M059J (cell line): ENCODE results near the gene PIM1. TPM values are rescaled to one million over a fixed set of nuclear protein-coding genes. Genes with fewer than 3 reads are reported as not detected.
A peak's percentile ranks its signal among the peaks of the same experiment; 100 is the strongest.

Source experiments
- DNase-seq: peaks from one replicate; pipeline ENCODE4 v3.0.0-alpha.2; 2012; ENCODE audit warnings: low read depth
- total RNA-seq: library from RNA; depleted of rRNA; stranded (reverse); fragments of >200 nt; shearing (Covaris generic); gene quantifications from 2 replicates; pipeline ENCODE4 v1.2.3, GENCODE V29; 2014

Gene PIM1
- total RNA-seq, 1 experiment from 2014 or later = 22.0 TPM

- peak; percentile 100 for DNase-seq
Measured at GRCh38 chr6:37137201-37138090, 32.5 kb upstream of the PIM1 start.

GRCh38 chr6:37138856-37139229, 31.1 kb upstream of the PIM1 start:
- DNase-seq = no peak

GRCh38 chr6:37139230-37139962, 30.6 kb upstream of the PIM1 start:
- no peak for DNase-seq

- no peak for DNase-seq
Measured at GRCh38 chr6:37140145-37140544, 29.8 kb upstream of the PIM1 start.

- peak; percentile 73 for DNase-seq
Measured at GRCh38 chr6:37141281-37142049, 28.5 kb upstream of the PIM1 start.

- no peak for DNase-seq
Measured at GRCh38 chr6:37142050-37142614, 27.8 kb upstream of the PIM1 start.

- DNase-seq = no peak
Measured at GRCh38 chr6:37143585-37143984, 26.4 kb upstream of the PIM1 start.

GRCh38 chr6:37145443-37145842, 24.5 kb upstream of the PIM1 start:
- DNase-seq = no peak

GRCh38 chr6:37146735-37147157, 23.2 kb upstream of the PIM1 start:
- no peak for DNase-seq

GRCh38 chr6:37149745-37150144, 20.2 kb upstream of the PIM1 start:
- no peak for DNase-seq

- no peak for DNase-seq
Measured at GRCh38 chr6:37150314-37150713, 19.6 kb upstream of the PIM1 start.

GRCh38 chr6:37155394-37156312, 14.3 kb upstream of the PIM1 start:
- peak; percentile 52 for DNase-seq

- no peak for DNase-seq
Measured at GRCh38 chr6:37158508-37158907, 11.4 kb upstream of the PIM1 start.

- DNase-seq = no peak
Measured at GRCh38 chr6:37160922-37161778, 8.8 kb upstream of the PIM1 start.

GRCh38 chr6:37162740-37163139, 7.2 kb upstream of the PIM1 start:
- DNase-seq = no peak

- no peak for DNase-seq
Measured at GRCh38 chr6:37168163-37168758, 1.7 kb upstream of the PIM1 start.

GRCh38 chr6:37168811-37169495, 999 bp upstream of the PIM1 start:
- DNase-seq = peak; percentile 81

GRCh38 chr6:37170273-37171200, 585 bp downstream of the PIM1 start:
- peak; percentile 70 for DNase-seq
